ENCODE measurements around the gene HADHA. TPM values are rescaled to one million over a fixed set of nuclear protein-coding genes. Genes with fewer than 3 reads are reported as not detected.

The HADHA gene
- total RNA-seq, 4 donors from 2014 or later = 93.8 to 151 (median 110) TPM

DNA sequence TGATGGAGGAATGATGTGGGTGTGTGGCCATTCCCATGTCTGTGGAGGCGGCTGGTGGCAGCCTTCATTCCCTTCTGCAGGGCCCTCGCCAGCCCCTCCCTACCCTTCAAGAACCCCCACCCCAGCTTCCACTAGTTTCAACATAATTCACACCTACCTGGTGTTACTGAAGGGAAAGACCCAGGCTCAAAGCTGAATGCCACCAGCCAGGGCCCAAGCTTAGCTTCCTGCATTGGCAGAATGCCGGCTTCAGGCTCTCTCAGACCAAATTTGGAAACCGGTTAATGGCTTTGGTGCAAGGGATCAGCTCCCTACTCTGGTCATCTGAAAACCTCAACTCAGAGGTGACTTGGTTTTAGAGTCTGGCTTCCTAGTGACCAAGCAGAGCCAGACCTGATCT is 54.7 kb downstream of the HADHA start:
- Histone ChIP-seq H3K4me3 (no peak overlapping the region), H3K27ac (no peak overlapping the region), H3K27me3 (no peaks in the 10 kb centered on the region), H3K36me3 (no peaks in the 10 kb centered on the region), H3K9me3 (no peaks in the 10 kb centered on the region), H3K4me1 (no peaks in the 10 kb centered on the region)
- TF ChIP-seq CTCF (IDR thresholded peaks at IDR 0.05) (no peak), POLR2A (IDR thresholded peaks at IDR 0.05) (no peak)
- intact Hi-C loops (cut with DNase I; ENCODE audit: low total_unique reads) = loop anchor here (10.0 kb wide), 1 partner anchor 205 kb away; the partner anchor contains the start of gene KIF3C
- no peak for DNase-seq

- DNase-seq = no peak
- intact Hi-C loops (cut with DNase I; ENCODE audit: low total_unique reads) = loop anchor here (10.0 kb wide), 1 partner anchor 204 kb away; the partner anchor contains the start of gene KIF3C
- no peaks in the 10 kb centered on the region for H3K36me3 ChIP-seq
- TF ChIP-seq CTCF (IDR thresholded peaks at IDR 0.05) = no peak
- TF ChIP-seq POLR2A (IDR thresholded peaks at IDR 0.05) = no peak
- no peaks in the 10 kb centered on the region for H3K9me3 ChIP-seq
- H3K27me3 ChIP-seq = no peaks in the 10 kb centered on the region
- H3K4me1 ChIP-seq = no peaks in the 10 kb centered on the region
- H3K4me3 ChIP-seq = no peak overlapping the region
- no peak overlapping the region for H3K27ac ChIP-seq
Measured at GRCh38 chr2:26189123-26189522, 55.3 kb downstream of the HADHA start.

GRCh38 chr2:26187537-26188104 is 56.8 kb downstream of the HADHA start:
- no peak overlapping the region for H3K27ac ChIP-seq
- no peak overlapping the region for H3K4me3 ChIP-seq
- H3K27me3 ChIP-seq = no peaks in the 10 kb centered on the region
- H3K4me1 ChIP-seq = no peaks in the 10 kb centered on the region
- DNase-seq = no peak
- no peaks in the 10 kb centered on the region for H3K9me3 ChIP-seq
- no peaks in the 10 kb centered on the region for H3K36me3 ChIP-seq
- no peak for TF ChIP-seq CTCF (IDR thresholded peaks at IDR 0.05)
- TF ChIP-seq POLR2A (IDR thresholded peaks at IDR 0.05) = no peak
- intact Hi-C loops (cut with DNase I; ENCODE audit: low total_unique reads) = loop anchor here (10.0 kb wide), 1 partner anchor 203 kb away; the partner anchor contains the start of gene KIF3C

DNA sequence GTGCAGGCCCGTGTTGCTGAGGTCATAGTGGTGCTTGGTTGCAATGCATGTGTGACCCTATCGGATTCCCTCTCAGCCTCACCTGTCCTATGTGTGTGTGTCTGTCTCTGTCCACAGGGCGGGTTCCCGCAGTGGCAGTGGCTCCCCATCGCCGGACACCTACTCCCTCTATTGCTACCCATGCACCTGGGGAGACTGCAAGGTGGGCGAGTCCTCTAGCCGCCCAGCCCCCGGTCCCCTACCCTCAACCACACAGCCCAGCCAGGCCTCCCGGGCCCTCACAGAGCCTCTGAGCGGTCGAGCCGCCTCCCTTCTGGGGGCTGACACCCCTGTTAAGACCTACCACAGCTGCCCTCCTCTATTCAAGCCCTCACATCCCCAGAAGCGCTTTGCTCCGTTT is 57.3 kb downstream of the HADHA start:
- H3K4me1 ChIP-seq = no peaks in the 10 kb centered on the region
- H3K27me3 ChIP-seq = no peaks in the 10 kb centered on the region
- no peak for TF ChIP-seq CTCF (IDR thresholded peaks at IDR 0.05)
- intact Hi-C loops (cut with DNase I; ENCODE audit: low total_unique reads) = loop anchor here (10.0 kb wide), 1 partner anchor 202 kb away; the partner anchor contains the start of gene KIF3C
- H3K27ac ChIP-seq = no peak overlapping the region
- no peak for DNase-seq
- H3K4me3 ChIP-seq = no peak overlapping the region
- no peaks in the 10 kb centered on the region for H3K9me3 ChIP-seq
- H3K36me3 ChIP-seq = no peaks in the 10 kb centered on the region

DNA sequence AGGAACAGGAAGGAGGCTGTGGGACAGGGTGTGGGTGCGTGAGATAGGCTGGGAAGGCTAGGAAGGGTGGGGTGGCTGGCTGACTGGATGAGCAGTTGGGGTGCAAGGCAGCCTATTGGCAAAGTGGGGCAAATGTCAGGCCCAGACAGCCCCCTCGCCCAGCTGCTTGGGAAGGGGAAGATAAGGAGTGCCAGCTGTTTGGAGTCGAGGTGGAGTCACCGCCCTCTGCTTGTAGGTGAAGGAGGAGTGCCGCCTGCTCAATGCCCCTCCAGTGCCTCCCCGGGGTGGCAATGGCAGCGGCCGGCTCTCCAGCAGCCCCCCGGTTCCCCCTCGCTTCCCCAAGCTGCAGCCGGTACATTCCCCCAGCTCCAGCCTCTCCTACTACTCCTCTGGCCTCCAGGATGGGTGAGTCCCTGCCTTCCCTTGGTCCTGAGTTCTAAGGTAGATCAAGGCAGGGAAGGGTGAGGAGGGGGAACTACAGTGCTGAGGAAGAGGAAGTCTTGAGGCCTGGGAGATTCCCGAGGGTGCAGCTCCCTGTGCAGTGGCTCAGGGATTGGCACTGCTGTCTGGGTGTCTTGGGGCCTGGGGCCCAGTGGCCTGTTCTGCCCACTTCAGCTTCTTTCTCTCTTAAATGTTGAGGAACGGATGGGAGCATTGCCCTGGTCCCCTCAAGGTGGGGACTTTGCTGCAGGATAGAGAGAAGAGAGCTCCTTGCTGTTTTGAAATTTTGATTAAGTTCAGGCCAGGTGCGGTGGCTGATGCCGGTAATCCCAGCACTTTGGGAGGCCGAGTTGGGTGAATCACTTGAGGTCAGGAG is 58.3 kb downstream of the HADHA start:
- Histone ChIP-seq H3K9me3 (no peaks in the 10 kb centered on the region), H3K27ac (peak overlapping the region in 1 of 2 donors; percentile 78), H3K36me3 (no peaks in the 10 kb centered on the region), H3K4me1 (no peaks in the 10 kb centered on the region), H3K27me3 (no peaks in the 10 kb centered on the region), H3K4me3 (peak overlapping the region in 1 of 2 donors; percentile 56)
- TF ChIP-seq POLR2A (IDR thresholded peaks at IDR 0.05) = no peak
- TF ChIP-seq CTCF (IDR thresholded peaks at IDR 0.05) = no peak
- intact Hi-C loops (cut with DNase I; ENCODE audit: low total_unique reads) = loop anchor here (10.0 kb wide), 1 partner anchor 201 kb away; the partner anchor contains the start of gene KIF3C
- DNase-seq = no peak
